H54 (cell line): ENCODE measurements around the gene EFR3B.

ENCODE experiments used
- DNase-seq: peaks from one replicate; pipeline ENCODE4 v3.0.0; 2011; ENCODE audit warnings: low spot score, mixed read lengths; ENCODE audit not compliant: insufficient read length
- FAIRE-seq: peaks from 3 replicates; lab custom pipeline; 2011; peaks lifted over from hg19 to GRCh38; lab: Jason Lieb, UNC
- POLR2A ChIP-seq: IDR thresholded peaks from 2 replicates; pipeline ENCODE4 v1.6.1; 2011; ENCODE audit warnings: low read depth, mild to moderate bottlenecking, low read length

EFR3B gene

DNA sequence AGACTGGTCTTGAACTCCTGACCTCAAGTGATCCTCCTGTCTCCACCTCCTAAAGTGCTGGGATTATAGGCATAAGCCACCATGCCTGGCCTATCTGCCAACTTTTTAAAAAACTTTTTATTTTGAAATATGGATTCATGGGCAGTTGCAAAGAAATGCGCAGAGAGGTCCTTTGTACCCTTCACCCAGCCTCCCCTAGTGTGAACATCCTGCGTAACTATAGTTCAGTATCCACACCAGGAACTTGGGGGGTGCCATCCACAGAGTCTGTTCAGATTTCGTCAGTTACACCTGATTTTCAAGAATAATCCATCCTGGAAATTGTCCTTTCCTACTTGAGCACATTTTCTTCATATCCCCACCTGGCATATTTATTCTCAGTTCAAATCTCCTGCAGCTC is 33.0 kb downstream of the EFR3B start:
- DNase-seq (no peak), FAIRE-seq (no peak)
- no peak for TF ChIP-seq POLR2A

DNA sequence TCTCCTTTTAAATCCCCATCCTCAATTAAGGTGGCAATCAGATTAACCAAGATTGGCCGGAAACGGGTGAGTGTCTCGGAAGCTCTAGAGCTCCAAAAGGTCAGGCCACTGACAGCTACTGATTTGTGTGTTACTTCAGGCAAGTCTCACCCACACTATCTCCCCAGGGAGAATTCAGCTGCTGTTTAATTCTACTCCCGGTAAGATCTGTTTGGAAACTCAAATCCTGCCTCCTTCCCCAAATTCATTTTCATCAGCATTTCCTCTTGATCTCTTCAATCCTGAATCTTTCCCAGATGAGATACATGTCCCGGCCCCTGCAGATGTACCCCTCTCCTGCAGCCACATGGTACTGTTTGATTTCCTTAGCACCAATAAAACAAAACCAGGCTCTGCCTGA is 34.9 kb downstream of the EFR3B start:
- FAIRE-seq: no peak
- TF ChIP-seq POLR2A: no peak
- DNase-seq: no peak

DNA sequence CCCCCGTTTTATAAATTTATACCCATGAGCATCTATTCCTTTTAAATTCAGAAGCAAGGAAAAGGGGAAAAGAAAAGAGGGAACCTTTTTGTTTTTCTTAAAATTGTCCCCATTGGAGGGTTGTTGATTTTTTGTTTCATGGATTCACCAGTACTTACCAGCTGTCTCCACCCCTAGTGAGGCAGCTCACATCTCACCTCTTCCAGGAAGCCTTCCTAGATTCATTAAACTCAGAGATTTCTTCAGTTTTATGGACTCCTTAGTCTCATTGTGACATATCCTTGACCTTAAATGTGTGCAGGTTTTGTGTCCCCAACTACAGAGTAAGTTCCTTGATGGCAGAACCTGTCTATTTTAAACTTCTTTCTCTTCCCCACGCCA is 35.9 kb downstream of the EFR3B start:
- TF ChIP-seq POLR2A: no peak
- FAIRE-seq (no peak), DNase-seq (no peak)

DNA sequence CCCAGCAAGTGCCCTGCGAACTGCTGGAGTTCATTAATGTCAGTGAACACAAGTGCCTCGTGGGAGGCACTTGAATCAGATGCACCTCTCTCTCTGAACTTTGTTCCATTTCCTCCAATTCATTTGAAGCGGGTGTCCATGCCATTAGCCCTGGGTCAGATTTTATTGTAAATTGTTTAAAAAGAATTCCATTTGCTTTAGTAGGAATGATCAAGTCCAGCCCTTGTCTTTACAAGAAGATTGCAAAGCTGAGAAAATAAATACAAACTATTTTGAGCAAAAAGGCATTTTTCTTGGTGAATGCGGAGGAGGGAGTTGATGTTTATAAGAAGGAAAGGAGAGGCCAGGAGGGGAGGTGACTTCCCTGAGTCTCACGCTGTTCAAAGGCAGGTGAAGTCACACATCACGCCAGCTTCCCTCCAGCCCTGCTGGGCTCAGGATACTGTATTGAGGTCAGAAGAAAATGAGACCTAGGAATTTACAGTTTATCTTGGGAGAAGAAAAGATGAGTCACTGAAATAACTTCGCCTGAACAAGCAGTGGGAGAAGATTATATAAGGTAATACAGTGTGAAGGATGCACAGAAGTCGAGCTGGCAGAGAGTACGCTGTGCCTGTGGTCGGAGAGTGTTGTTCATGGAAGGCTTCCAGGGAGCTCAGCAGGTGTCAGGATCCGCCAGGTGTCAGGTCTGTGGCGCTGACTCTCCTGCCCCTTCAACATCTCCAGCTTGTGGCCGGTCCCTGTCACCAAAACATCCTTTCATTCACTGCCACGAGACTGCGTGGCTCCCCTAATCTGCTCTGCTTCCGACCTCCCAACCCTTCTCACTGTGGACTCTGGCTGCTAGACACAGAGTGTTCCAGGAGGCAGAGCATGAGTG is 36.5 kb downstream of the EFR3B start:
- peak; percentile 93 for FAIRE-seq
- peak; percentile 83 for DNase-seq
- TF ChIP-seq POLR2A: no peak

DNA sequence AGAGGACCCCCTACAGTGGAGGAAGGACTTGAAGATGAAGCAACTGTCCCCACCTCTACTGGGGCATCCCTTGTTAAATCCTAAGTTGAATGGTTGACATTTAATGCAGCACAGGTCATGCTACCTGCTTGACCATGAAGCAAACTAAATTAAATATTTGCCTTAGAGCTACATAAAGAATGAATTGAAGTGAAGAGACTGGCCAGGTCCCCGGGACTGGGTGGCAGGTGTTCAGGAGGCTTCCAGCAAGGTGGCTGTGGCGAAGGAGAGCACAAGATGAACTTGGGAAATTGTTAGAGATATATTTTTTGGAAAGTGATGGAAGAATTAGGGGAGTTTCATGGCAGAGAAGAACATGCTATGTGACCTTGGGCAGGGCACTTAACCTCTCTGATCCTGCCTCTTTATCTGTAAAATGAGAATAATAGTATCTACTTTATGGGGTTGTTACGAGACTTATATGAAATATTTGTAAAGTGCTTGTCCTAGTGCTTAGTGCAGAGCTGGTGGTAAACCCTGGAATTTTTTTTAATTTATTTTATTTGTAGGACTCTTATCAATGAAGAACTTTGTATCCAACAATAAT is 37.3 kb downstream of the EFR3B start:
- DNase-seq (no peak), FAIRE-seq (no peak)
- TF ChIP-seq POLR2A: no peak

DNA sequence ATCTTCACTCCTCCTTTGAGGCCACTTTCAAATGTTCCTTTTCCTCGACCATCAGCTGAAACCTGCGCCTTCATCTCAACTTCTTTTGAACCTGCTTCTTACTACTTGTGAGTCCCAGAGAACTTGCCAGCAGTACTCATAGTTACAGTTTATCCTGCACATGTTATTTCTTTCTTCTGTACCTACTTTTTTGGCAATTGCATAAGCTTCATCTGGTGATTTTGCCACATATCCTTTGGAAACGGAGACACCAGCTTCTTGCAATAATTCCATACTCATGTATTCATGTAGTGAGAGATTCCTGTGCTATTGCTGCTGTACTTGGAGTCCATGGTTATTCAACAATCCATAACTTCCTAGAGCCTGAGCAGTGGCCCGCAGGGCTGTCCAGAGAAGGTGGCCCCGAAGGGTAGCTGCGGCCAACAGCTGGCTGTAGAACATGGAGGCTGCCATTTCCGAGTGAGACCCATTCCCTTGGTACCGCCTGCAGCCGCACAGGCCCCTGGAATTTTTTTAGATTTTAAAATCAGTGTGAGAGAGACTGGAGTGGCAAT is 39.4 kb downstream of the EFR3B start:
- no peak for TF ChIP-seq POLR2A
- FAIRE-seq (no peak), DNase-seq (no peak)

DNA sequence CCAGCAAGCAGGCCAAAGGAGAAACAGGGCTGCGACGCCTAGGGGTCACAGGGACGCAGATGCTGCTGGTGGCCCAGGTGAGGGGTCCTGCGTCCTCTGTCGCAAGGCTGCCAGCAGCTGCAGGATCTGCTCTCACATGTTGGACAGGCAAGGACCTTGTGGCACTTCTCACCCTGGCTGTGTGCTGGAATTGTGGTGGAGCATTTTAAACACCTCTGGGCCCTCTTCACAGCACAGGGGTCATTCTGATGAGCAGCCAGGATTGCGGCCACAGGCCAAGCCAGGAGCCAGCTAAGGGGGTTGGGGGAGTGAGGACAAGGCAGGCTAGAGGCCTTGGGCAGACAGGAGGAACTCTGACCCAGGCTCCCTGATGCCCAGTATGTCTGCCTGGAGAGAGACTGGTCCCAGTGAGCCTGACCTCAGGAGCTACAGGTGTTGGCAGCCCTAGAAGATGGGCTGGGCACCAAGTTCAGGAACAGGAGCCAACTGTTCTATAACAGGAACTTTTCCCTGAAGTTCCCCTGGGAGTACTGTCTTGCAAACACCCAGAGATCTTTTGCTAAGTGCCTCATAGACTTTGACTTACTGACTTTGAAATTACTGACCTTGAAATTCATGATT is 40.2 kb downstream of the EFR3B start:
- TF ChIP-seq POLR2A: no peak
- DNase-seq: no peak
- no peak for FAIRE-seq

DNA sequence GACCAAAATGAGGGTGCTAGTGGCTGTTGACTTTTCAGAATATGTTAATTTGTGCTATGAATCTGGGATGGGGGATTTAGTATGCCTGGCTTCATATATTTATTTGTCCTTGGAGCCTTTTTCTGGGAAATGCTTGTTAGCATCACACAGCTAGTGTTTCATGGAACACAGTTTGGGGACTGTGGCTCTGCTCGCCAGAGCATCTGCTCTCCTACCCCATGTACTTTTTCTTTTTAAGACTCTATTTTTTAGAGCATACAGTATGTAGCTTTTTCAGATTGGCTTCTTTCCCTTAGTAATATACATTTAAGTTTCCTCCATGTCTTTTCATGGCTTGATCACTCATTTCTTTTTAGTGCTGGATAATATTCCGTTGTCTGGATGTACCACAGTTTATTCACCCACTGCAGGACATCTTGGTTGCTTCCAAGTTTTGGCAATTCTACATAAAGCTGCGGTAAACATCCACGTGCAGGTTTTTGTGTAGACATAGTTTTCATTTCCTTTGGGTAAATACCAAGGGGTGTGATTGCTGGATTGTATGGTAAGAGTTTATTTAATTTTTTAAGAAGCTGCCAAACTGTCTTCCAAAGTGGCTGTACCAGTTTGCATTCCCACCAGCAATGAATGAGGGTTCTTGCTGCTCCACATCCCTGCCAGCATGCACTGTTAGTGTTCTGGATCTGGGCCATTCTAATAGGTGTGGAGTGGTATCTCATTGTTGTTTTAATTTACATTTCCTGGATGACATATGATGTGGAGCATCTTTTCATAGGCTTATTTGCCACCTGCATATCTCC is 44.1 kb downstream of the EFR3B start:
- no peak for TF ChIP-seq POLR2A
- FAIRE-seq: no peak

DNA sequence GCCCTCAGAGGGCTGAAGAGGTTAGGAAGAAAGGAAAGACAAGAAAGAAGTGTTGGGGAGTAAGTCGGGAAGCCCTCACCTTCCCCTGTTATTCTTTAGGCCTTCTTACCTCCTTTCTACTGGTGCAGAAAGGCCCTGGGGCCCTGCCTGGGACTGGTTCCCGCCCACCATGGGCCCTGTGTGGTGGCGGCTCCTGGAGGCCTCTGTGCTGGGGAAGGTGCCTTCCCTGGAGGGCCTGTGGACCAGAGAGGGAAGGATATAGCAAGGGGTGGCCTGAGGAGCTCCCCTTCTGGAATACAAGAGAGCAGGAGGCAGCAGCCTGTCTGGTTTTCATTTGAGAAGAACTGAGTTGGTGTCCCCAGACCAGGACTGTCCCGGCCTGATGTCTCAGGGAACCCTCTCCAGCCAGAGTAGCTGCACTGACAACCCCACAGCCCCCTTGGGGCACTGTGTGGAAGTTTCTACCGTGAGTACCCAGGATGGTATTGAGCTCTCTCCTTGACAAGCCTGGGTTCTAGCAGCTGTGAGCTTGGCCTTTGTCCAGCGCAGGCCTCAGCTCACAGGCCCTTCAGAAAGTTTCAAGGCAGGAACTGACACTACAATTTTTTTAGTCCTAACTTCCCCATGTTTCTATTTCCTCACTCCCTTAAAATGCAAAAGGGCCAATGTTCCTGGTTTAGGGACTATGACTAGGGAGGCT is 47.1 kb downstream of the EFR3B start:
- FAIRE-seq (no peak), DNase-seq (no peak)
- no peak for TF ChIP-seq POLR2A

More for the DNA sequence above, 44.1 kb downstream of the EFR3B start:
- no peak for DNase-seq

DNA sequence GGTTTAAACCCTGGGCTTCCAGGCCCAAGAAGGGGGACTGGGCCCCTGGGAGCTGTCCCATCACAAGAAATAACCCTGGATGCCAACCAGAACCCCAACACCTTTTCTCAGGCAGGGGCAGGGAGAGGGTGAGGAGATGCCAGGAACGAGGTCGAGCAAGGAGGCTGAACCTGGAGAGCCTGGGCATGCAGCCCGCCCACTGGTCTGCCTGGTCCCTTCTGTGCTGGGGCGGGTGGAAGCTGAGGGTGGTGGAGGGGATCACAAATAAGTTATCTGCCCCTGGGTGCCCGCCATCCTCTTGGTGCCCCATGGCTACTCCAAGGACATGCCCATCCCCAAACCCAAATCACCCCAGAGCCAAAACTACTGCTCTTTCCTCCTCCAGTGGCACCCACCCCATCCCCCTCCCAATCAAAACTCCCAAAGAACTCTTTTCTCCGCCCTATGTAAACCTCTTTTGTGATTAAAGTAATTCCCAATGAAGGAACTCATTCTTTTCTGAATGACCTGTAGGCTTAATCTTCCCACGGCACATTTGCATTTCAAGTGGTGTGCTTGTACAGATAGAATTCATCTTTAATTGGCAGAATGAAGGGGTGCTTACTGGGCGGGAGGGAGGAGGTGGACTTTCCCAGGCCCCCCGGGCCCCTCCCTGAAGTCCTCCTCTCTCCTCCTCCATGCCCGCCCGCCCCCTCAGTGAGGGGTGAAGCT is 47.9 kb downstream of the EFR3B start:
- TF ChIP-seq POLR2A: no peak
- FAIRE-seq (no peak), DNase-seq (no peak)

DNA sequence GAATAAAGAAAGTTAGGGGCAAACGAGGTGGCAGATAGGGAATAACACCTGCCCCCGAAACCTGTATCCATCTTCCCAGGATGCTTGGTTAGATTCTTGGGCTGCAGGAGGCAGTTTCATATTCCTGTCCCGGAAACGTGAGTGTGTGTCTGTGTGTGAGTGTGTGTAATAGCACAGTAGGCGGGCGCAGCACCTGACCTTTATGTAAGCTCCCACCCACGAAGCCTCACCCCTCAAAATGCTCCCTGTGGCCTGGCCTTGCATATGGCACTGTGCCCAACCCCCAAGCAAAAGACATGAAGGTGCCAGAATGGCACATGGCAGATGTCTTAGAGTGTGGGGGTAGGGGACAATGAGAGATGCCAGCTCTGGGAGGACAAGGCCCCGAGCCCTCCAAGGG is 48.9 kb downstream of the EFR3B start:
- DNase-seq (no peak), FAIRE-seq (no peak)
- no peak for TF ChIP-seq POLR2A

DNA sequence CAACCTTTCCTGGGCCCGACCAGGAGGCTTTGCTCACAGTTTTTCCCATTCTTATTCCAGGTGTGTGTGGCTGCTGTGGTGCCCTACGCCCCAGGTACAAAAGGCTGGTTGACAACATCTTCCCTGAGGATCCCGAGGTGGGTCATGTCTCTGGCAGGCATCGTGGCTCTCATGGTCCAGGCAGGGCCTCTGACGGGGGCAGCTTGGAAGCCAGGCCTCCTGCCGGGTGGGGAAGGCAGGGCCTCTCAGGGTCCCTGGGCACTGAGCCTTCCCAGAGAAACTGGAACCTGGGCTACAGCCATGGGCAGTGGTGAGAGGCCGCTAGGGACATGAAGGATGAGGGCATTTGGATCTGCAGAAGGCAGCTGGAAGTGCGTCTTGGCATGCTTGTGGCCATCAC is 49.4 kb downstream of the EFR3B start:
- FAIRE-seq: no peak
- TF ChIP-seq POLR2A: no peak
- DNase-seq: no peak
